ENCODE results near the gene MAGEF1. TPM values are rescaled to one million over a fixed set of nuclear protein-coding genes. Genes with fewer than 3 reads are reported as not detected.

MAGEF1 gene
- polyA plus RNA-seq, 3 donors, result 85.7 to 100 (median 91.1) TPM

DNA sequence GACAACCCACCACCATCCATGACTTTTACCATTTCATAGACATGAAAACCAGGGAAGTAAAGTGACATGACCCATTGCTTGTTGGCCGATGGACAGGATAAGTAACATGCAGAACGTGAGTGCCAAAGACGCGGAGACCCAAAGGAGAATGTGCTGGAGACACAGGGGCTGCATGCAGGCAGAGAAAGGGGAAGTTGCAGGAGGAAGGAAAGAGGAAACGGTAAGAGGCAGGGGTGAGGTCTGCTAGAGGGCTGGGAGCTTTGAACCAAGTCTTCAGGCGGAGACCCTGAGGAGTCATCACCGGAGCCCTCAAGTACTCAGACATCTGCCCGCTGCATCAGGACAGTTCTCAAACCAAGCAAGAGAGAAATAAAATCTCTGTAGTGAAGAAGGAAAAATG lies 34.9 kb downstream of the MAGEF1 start:
- DNase-seq, result no peak

DNA sequence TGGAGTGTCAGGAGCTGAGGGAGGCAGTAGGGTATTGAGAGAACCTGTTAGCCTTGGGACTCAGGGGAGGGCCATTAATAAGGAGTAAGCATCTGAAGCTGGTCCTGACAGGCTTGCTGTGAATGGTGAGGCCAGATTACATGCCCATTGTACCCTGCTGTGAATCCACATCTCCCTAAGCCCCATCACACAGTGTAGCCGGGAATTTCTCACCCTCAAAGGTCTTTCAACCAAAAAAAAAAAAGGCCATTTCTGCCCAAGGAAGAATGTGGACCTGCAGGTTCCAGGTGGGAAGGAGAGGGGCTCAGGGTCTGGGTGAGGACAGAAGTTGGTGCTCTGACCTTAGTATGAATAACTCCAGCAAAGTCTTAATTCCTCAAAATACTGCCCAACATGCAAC lies 37.2 kb downstream of the MAGEF1 start:
- no peak for DNase-seq

DNA sequence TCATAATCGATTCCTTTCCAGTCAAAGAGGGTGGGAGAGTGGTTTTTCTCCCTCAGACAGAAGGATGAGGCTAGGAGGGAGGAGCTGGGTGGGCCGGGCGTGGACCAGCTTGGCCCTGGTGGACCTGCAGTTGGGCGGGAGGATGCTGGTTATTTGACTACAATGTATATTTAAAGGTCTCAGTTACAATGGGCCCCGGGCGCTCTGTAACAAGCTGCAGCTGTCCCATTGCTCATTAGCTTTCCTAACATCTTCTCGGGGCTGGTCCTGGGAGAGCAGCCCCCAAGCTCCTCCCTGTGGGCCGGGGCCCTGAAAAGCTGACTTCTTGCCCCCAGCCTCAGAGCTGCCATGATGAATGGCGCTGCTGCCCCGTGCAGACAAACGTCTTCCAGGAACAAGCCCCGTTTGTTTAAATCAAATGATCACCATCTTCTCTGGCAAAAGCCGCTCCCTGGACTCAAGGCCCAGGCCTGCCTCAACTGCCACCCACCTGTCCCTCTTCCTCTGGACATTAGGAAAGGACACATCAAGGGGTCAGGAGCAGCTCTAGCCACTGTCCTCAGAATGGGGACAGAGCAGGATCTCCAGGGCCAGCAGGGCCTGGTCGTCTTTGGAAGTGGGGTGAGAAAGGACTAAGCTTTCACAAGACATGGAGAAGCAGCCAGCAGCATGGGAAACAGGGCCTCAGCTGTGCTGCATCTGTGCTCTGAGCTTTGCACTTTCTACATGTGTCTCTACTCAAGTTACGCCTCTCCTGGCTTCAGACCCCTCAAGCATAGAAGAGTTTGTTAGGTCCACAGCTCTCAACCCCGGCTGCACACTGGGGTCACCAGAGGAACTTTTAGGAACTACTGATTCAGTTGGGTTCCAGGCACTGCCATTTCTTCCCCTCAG lies 38.6 kb downstream of the MAGEF1 start:
- peak; percentile 73 for DNase-seq

DNA sequence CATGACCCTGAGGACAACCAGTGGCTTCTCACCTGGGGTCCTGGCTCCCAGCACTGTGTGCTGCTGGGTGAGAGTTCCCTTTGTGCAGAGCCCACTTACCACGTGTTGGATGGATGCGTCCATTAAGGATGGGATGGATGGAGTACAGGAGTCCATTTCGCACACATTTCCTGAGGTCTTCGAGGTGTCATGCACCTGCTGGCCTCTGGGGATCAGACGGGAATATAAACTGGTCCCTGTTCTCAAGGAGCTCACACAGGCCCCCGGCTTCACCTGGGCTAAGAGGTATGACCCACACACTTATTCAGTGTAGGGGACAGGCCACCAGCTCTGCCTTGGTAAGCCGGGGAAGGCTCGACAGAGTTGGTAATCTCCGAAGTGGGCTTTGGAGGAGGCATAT lies 39.5 kb downstream of the MAGEF1 start:
- DNase-seq, result no peak

DNA sequence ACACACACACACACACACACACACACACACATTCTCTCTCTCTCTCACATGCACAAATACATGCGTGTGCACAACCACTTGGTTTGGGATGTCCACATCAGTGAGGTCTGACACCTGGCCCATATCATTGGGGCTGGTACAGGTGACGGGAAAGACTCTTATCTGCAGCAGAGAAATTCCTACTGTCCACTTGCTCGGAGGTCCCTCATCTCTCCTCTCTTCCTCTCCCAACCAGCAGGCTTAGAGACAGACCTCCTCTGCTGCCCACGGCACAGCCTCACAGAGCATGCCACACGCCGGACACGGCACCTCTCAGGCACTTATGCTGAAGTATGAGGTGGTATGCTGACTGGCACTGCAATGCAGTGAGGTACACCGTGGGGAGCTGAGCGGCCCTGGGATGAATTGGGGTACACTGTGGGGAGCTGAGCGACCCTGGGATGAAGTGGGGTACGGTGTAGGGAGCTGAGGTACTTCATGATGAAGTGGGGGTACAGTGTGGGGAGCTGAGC lies 41.7 kb downstream of the MAGEF1 start:
- DNase-seq, result no peak

DNA sequence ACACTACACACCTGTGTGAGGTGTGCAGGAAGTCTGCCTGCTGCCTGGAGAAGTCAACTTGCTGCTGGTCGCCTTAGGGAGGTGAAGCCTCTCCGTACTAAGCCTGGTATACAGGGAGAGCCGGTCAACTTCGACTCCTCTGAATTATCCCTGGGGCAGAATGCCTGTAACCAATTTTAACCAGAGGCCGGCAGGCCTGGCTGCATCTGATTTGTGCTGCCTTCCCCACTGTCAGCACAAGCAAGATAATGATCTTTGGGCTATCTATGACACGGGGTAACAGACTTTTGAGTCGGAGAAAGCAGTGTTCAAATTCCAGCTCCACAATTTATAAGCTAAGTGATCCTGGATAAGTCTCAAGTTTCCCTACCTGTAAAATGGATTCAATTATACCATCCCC lies 42.3 kb downstream of the MAGEF1 start:
- no peak for DNase-seq

DNA sequence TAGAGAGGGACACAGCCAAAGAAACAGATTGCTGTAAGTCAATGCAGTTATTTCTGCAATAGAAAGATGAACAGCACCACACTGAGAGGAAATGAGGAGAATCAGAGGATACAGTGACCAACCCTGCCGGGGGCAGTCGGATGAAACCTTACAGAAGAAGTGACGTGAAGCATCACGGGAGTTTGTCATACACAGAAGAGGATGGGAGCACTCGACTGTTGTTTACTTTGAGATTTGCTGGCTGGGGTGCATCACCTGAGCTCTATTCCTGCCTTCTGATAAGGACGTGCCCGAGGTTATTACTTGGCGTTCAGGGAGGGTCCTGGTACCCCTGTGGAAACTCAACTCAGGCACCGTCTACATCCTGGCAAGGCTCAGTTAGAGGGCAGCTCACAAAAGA lies 45.4 kb downstream of the MAGEF1 start:
- no peak for DNase-seq

DNA sequence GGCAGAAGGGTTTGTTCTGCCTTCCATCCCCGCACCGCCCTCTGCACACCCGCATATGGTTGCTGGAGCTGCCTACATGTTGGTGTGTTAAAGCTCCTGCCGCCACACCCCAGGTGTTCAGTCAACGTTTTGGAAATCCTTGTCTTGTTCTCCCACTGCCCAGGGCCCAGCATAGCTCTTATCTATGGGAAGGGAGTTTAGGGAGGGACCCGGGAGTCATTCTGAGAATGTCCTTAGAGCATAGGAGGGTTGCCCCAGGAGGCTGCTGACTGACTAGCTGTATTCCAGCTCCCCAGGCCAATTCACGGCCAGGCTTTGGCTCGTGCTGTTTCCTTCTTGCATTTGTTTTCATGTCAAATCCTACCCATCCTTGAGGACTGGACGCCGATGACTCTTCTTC lies 46.8 kb downstream of the MAGEF1 start:
- DNase-seq, result no peak

DNA sequence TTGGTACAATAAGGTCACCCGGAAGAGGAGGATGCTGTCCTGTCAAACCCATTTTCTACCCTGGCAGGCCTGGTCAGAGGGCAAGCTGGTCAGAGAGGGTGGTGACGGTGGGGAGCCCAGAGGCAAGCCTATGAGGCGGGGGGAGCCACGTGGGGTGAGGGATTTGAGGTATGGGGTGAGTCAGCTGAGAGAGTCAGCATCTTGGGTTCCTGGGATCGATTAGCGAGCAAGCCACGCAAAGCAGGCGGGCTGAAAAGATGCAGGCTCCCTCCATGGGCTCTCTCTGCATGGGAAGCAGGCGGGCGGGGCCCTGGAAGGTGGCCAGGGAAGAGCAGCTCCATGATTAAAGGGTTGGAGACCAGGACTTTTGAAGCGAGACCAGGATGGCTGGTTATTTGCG lies 48.1 kb downstream of the MAGEF1 start:
- no peak for DNase-seq

DNA sequence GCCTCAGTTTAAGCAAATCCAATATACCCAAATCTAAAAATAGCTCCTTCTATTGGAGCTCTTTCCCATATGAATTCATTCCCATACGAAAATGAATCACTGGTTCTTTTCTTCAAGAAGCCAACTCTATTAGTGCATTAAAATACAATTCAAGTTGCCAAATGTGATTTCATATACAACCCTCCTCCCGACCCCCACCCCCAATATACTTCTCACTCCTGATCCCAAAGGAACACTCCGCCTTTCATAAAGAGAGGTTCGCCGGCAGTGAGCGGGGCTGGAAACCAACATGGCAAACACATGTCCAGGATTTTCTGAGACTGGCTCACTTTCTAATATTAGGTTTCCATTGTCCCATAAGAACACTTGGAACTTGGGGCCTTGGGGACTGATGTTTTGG lies 48.5 kb downstream of the MAGEF1 start:
- no peak for DNase-seq

DNA sequence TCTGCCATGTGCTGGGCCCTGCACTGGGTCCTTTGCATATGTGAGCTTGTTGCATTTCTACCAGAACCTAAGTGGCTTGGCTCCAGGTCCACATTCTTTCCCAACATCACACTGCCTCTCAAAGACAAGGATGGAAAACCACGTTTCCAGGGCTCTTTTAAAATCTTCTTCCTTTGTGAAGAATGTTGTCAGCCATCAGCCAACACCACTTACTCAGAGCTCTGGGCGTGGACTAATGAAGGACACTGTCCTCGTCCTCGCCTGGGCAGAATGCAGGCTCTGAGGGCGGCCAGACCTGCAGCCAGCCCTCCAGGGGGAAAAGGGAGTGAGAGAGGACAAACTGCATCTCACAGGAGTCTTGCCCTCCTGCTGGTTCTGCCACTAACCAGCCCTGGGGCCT lies 49.7 kb downstream of the MAGEF1 start:
- no peak for DNase-seq

DNA sequence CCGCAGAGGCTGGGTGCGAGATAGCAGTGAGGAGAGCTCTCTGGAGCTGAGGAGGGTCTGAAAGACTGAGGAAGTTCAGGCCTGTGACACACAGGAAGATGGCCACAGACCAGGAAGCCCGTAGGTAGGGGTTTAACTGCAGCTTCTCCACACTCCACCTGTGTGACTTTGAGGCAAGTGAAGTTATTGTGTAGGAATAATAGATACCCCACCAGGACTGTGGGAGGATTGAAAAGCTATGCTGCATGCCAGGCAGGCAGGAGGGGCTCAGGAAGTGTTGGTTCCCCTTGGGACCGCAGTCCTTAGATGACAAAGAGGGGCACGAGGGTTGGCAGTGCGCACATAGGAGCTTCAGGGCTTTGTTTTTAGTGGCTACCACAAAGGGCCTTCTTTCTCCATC lies 50.9 kb downstream of the MAGEF1 start:
- no peak for DNase-seq

Other genes with a start within 250 kb of the MAGEF1 start
- 10 to 100 TPM; 25.4 to 33.2 (median 29.1) TPM for gene EPHB3, start 150.3 kb downstream of the MAGEF1 start, polyA plus RNA-seq (ENCODE audit: insufficient read length in 3 of 3)
- gene VPS8, start 100.1 kb upstream of the MAGEF1 start, polyA plus RNA-seq (ENCODE audit: insufficient read length in 3 of 3), result 10 to 100 TPM; 36.2 to 52.4 (median 48.2) TPM